Stimulated activated CD8-positive, alpha-beta memory T cell treated with anti-CD3 and anti-CD28 coated beads, Interleukin-4, amount 100 ng/mL, for 4 hours (primary cell): Measurements from ENCODE around the gene TSPAN13.

Experiments used
- DNase-seq, 2 donors: peaks; one replicate each; pipeline ENCODE4 v3.0.0-alpha.2; 2020; ENCODE audit warnings: low read depth in 2 of 2, low spot score in 1 of 2

TSPAN13 gene

DNA sequence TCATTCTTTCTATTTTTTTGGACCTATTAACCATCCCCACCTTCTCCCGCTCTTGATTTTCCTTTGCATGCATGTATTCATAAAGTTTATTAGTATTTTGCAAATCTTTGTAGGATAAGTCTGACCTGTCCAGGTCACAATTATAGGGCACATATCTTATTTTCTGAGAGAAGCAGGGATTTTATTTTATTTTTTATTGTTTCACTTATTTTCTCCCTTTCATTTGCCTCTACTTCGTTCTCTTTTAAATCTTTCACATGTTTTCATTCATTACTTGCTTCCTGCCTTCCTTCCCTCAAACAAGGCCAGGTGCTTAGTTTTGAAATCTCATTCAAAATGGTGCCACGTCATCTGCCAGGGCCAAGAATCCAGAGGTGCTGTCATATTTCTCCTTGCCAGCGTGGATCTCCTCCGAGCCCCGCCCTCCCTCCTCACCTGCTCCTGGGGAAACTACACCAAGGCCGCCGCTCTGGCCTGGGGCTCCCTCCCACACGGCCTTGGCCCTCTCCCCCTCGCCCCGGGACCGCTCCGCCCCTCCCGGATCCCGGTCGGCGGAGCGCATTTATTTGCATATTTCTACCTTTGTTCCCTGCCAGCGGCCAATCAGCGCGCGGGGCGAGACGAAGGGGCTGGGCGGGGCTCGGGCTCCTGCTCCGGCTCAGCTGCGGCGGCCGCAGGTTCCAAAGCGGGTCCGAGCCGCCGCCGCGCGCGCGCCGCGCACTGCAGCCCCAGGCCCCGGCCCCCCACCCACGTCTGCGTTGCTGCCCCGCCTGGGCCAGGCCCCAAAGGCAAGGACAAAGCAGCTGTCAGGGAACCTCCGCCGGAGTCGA is at the start of gene TSPAN13:
TSS of gene TSPAN13 (plus strand) at position 654 of the 830 bp plus-strand sequence. CDS start 213 bp downstream, outside the sequence.
- no peak for DNase-seq

DNA sequence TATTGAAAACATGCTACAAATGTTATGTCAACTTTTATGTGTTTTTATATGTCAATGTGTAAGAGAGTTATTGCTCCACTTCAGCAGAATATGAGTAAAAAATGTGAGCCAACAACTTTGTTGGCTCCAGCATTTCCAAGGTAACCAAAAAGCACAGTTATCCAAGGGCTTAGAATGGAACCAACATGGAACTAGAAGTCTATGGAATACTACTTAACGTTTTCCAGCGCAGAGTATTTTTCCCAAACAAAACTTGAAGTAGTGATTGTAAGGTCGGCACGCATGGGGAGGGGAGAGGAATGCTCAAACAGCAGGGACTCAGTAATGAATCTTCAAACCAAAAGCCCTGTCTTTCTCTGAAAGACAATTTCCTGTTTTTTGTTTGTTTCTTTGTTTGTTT is 45.0 kb upstream of the TSPAN13 start:
- DNase-seq, result no peak

DNA sequence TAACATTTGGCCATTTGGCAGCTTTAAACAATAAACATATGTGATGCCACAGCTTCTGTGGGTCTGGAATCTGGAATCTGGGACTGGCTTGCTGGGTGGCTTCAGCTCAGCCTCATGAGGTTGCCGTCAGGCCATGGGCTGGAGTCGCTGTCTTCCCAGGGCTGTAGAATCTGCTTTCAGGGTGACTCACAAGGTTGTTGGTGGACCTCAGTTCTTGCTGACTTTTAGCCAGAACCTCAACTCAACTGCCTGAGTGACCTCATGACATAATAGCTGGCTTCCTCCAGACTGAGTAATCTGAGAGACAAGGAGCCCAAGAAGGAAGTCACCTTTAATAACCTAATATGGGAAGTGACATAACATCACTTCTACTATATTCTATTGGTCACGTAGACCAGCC is 44.6 kb upstream of the TSPAN13 start:
- DNase-seq, result no peak

DNA sequence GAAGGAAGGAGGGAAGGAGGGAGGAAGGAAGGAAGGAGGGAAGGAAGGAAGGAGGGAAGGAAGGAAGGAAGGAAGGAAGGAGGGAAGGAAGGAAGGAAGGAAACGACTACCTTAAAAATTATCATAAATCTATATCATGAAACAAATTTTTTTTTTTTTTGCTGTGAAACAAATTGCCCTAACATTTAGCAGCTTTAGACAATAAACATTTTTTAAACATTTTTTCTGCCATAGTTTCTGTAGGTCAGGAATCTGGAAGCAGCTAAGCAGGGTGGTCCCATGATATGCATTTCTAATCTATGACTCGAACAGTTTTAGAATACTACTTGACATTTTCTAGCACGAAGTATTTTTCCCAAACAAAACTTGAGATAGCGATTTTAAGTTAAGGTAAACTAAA is 42.9 kb upstream of the TSPAN13 start:
- no peak for DNase-seq

DNA sequence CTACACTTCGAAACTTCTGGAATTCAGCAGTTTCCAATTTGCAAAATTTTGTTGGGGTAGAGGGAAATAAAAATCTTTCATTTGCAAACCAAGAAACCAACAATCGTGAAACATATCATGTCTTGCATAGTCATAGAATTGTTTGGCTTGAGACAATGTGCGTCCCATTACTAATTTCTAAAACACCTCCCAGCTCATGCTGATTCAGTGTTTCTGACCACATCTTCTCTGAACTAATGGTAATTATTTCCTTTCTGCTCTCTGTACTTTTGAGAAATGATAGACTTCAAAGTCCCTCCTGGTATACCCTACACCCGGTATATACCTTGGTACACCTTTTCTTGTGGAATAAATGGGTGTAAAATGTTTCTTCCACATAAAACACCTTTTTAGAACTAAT is 41.8 kb upstream of the TSPAN13 start:
- no peak for DNase-seq

GRCh38 chr7:16712916-16713315 is 40.6 kb upstream of the TSPAN13 start:
- DNase-seq, result no peak

- no peak for DNase-seq
Observed at GRCh38 chr7:16715928-16716327, 37.6 kb upstream of the TSPAN13 start.

GRCh38 chr7:16718111-16718656 is 35.4 kb upstream of the TSPAN13 start:
- no peak for DNase-seq

DNA sequence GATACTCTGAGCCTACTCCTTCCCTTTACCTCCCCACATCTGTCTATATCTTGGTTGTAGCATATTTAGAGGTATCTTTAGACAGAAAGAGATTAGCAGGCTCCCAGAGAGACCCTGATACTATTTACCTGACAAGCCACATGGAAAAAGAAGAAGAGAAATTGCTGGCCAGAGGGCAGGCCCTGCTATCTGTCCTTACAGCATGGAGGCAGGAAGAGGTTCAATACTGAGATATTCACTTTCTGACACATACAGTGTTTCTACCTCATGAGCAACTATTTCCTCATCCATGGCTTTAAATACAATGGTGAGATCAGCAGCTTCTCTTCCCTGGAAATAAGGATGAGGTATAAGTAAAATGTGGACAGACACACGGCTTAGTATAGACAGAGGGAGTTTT is 33.9 kb upstream of the TSPAN13 start:
- DNase-seq, result no peak

DNA sequence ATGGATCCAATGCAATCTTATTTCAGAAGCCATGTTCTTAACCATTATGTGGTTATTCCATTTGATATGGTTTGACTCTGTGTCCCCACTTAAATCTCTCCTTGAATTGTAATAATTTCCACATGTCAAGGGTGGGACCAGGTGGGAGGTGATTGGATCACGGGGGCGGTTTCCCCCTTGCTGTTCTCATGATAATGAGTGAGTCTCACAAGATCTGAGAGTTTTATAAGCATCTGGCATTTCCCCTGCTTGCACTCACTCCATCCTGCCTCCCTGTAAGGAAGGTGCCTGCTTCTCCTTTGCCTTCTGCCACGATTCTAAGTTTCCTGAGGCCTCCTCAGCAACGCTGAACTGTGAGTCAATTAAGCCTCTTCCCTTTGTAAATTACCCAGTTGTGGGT is 32.0 kb upstream of the TSPAN13 start:
- no peak for DNase-seq

DNA sequence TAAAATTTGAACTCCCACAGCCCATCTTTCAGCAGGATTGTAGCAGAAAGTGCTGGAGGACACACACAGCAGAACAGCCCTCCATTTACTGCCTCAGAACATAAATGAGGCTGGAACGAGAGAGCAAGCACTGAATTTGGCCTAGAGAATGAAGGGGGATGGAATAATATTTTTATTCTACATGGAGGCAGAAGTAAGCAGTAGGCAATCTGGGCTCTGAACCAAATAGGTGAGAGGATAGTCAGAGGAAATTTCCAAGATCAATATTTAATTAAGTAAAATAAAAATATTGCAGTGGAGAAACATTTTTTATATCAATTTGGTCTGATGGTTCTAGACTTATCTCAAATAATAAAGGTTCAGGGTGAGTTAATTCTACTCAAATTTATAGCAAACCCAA is 29.2 kb upstream of the TSPAN13 start:
- DNase-seq, result no peak

GRCh38 chr7:16726189-16726588 is 27.4 kb upstream of the TSPAN13 start:
- no peak for DNase-seq

DNA sequence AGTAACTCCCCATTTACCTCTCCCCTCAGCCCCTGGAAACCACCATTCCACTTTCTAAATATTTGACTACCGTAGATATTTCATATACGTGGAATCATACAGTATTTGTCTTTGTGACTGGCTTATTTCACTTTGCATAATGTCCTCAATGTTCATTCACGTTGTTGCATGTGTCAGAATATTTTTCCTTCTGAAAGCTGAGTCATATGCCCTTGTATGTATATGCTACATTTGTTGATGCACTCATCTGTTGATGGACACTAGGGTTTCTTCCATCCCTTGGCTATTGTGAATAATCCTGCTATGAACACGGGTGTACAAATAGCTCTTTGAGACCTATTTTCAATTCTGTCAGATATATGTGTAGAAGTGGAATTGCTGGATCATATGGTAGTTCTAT is 25.8 kb upstream of the TSPAN13 start:
- no peak for DNase-seq

- DNase-seq, result no peak
Observed at GRCh38 chr7:16728811-16729210, 24.7 kb upstream of the TSPAN13 start.

- DNase-seq, result no peak
Observed at GRCh38 chr7:16729541-16729940, 24.0 kb upstream of the TSPAN13 start.

- DNase-seq, result no peak
Observed at GRCh38 chr7:16730937-16731336, 22.6 kb upstream of the TSPAN13 start.

GRCh38 chr7:16732828-16733227 is 20.7 kb upstream of the TSPAN13 start:
- no peak for DNase-seq

DNA sequence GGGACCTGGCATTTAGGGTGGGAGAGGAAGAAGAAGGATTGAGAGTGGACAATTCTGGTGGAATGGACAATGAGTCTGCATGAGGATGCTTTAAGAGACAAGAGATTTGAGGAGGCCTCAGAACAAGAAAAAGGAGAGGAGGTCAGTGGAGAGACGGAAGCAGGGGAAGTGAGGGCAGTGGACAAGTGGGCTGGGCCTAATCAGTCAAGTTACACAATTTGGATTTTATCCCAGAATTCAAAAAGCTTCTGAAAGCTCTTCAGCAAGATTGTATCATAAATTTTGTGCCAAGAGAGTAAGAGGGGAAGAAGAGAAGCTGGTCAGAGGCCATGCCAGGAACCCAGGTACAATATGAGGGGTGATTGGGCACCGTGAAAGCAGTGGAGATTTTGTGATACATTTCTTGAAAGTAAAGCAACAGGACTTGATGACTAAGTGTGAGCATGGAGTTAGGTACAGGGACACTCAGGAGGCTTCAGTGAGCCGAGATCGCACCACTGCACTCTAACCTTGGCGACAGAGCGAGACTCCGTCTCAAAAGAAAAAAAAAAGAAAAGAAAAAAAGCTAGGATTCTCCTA is 19.3 kb upstream of the TSPAN13 start:
- DNase-seq, result no peak

GRCh38 chr7:16735020-16735419 is 18.5 kb upstream of the TSPAN13 start:
- no peak for DNase-seq

DNA sequence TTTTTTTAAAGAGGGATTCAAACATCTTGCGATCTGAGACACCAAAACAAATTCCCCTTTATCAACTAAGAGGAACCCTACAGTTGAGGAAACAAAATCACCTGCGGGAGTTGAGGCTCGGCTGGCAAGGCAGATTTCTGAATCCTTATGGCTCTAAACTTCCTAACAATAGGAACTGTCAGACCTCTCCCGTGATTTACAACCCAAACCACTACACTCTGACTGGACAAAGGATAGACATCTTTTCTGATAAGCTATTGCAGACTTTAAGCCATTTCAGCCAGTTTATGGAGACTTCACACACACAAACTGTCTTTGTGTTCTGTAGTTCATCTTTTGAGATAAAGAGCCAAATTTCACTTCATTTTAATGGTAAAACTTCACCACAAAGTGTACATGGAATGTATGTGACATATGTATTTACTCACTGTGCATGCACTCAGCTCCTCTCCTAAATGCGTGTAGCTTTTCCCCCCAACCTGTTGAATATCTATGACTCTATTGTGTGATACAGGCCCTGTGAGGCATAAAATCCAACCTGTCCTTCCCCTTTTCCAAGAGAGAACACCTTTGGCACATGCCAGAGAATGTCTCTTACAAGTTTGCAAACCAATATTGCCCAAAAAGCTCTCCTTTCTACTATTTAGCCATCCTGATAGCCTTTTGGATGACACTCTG is 15.4 kb upstream of the TSPAN13 start:
- DNase-seq, result no peak

GRCh38 chr7:16739863-16740622 is 13.5 kb upstream of the TSPAN13 start:
- no peak for DNase-seq
